ENCODE results near the gene CMPK1.

The CMPK1 gene

DNA sequence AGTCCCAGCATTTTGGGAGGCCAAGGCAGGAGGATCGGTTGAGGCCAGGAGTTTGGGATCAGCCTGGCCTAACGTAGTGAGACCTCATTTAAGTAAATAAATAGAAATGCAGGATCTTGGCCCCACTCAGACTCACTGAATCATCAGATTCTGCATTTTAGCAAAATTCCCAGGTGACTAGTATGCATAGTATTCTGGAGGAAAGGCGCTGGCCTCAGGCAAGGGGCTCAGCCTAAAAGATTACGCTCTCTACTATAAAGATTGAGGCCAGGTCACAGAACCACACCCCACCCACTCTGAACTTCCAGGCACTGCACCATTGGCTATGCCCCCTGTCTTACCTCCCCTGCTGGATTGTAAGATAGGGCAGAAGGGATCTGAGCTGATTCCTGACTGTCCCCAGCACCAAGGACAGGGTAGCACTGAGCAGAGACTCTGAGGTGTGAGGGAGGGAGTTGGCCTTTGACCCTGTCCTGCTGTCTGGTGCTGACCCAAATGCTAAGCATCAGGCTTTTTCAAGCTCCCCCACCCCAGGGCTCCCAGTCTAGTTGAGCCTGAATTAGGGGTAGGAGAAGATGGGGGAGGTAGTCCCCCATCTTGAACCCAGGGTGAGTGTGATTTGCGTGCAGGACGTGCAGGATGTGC lies 85.2 kb downstream of the CMPK1 start:
- DNase-seq (ENCODE audit: insufficient read length, low spot score), result no peak
- FAIRE-seq, result no peak

DNA sequence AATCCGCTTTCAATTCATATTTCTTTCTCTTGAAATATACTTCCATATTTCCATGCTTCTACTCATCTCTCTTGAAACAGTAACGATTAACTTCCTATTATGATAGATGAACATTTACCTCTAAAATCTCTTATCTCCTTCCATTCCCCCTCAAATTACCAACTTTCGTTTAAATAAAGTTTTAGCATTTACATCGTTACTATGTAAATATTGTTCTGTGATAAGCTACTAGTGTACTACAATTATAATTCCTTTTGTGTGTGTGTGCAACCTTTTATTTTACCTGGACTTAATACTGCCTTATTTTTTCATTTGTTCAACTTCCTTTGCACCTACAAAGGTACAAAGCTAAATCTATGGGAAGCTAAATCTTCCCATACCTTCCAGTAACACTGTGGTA lies 87.0 kb downstream of the CMPK1 start:
- no peak for FAIRE-seq
- no peak for DNase-seq (ENCODE audit: insufficient read length, low spot score)

DNA sequence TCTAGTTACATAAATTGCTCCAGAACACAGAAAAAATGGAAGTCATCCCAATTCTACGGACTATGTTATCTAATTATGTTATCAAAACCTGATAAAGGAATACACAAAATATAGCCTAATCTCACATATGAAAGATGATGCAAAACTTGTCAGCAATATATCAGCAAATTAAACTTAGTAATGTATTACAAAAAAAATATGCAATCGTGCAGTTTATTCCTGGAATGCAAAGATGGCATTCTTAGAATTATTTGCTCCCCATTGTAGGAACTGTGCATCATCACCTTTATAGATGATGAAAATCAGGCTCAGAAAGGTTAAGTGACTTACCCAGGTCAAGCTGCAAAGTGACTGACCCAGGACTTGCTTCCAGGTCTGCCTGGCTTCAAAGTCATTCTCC lies 90.3 kb downstream of the CMPK1 start:
- DNase-seq (ENCODE audit: insufficient read length, low spot score), result no peak
- no peak for FAIRE-seq

- DNase-seq (ENCODE audit: insufficient read length, low spot score) (no peak), FAIRE-seq (no peak)
These were observed 90.9 kb downstream of the CMPK1 start for GRCh38 chr1:47424336-47424982.

Measured in GM19239 (cell line).